Limb (tissue), 2 donors: ENCODE results near the gene PACRG.

Experiments
- DNase-seq, 2 donors: peaks; one replicate each; pipeline ENCODE4 v3.0.0-alpha.2; 2016; ENCODE audit errors: extremely low spot score in 2 of 2

Gene PACRG

GRCh38 chr6:163197839-163198238 lies 470.1 kb downstream of the PACRG start:
- no peak for DNase-seq

DNA sequence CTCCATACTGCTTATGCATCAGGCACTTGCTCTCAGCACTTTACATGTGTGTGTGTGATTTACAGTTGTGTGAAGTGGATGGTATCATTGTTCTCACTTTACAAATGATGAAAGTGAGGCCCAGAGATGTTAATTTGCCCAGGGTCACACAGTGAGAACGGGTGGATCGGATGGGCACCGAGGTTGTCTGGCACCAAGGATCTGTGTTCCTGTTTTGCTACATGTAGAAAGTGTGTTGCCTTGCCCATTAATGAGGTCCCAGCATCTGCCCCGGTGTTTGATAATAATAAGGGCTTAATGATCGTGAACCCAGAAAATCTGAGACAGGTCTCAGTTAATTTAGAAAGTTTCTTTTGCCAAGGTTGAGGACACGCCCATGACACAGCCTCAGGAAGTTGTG lies 470.6 kb downstream of the PACRG start:
- DNase-seq = no peak

GRCh38 chr6:163199371-163199770 lies 471.6 kb downstream of the PACRG start:
- no peak for DNase-seq

DNA sequence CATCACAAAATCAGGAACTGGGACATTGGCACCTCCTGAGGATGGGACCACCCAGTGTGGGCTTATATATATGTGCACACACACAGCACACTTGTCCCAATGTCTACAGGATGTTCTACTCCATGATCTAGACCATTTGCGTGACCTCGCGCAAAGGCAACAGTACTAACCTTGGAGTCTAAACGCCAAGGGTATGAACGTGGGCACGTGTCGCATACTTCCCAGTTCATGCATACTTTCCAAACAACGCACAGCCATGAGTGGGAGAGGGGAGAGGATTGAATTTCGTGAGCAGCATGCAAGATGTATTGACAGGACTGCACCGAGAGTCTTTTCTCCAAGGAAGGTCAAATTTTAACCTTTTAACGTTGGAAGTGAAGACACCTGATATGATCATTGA lies 472.5 kb downstream of the PACRG start:
- DNase-seq = no peak

DNA sequence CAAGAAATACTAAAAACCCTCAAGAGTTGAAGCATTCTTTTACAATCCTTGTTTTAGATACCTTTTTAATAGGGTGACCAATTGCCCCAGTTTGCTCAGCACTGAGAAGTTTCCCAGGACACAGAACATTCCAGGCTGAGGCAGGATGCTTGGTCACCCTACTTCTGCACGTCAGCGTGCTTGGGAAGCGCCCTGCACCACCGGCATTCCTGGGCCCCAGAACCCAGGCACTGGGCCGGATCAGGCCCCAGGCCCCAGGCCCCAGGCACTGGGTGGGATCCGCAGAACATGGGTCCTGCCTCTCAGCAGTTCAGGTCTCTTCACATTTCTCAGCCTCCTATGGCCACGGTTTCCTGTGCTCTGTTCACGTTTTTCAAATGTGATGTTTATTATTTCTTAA lies 472.9 kb downstream of the PACRG start:
- DNase-seq = no peak

DNA sequence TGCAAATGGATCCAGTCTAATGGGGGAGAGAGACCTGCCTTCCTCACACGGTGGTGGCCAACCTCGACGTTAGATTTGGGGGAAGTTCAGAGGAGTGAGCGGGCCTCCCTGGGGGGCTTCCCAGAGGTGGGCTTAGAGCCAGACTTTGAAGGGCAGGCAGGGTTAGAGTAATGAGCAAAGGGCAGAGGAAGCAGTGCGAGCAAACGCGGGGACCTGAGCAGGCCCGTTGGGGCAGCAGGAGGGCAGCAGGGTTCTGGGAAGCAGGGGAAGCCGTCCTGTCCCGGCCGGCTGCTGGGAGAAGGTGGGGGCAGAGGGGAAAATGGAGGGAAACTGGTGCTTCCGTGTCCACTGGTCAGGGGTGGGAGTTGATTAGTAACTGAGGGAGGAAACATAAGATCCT lies 474.1 kb downstream of the PACRG start:
- no peak for DNase-seq

GRCh38 chr6:163206196-163206595 lies 478.4 kb downstream of the PACRG start:
- no peak for DNase-seq

GRCh38 chr6:163207431-163208383 lies 479.9 kb downstream of the PACRG start:
- no peak for DNase-seq

DNA sequence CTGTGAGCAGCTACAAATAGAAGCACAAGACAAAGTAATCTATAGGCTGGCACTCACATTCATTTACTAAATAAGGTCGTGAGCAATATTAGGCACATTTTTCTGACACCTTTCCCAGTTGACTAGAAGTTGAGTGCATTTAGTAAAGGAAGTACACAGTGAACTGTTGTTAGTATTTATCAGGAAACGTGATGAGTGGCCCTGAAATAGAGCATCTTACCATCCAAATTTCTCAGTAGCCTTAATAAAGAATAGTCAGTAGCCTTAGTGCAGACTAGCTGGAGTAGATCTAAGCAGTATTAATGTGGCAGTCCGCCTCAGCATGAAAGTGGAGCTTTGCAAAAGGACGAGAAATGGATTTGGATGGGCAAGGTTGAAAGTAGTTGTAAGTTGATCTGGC lies 481.2 kb downstream of the PACRG start:
- no peak for DNase-seq

- DNase-seq = no peak
Observed at GRCh38 chr6:163212123-163212522, 484.3 kb downstream of the PACRG start.

- DNase-seq = no peak
Observed at GRCh38 chr6:163214259-163214658, 486.5 kb downstream of the PACRG start.

DNA sequence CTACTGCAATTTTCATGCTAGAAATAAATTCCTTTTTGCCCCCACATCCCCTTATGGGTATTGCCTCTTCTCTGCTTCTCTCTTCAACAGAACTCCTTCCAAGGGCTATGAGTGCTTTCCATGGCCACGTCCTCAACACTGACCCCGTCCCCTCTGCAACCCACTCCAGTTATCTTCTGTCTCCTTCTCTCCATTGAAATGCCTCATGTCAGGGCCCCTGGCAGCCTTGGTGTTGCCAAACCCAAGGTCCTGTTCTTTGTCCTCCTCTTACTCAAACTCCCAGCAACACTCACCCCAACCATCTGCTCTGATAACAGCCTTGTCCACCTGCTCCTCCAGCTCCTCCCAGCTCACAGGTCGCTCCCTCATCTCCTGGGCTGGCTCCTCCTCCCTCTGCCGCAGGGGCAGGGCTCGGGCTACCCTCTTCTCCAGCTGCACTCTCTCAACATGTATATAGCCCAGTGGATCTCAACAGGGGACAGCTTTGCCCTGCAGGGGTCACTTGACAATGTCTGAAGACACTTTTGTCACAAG lies 490.7 kb downstream of the PACRG start:
- no peak for DNase-seq

GRCh38 chr6:163226181-163226835 lies 498.5 kb downstream of the PACRG start:
- DNase-seq = no peak

GRCh38 chr6:163226836-163227485 lies 499.2 kb downstream of the PACRG start:
- no peak for DNase-seq

- no peak for DNase-seq
Observed at GRCh38 chr6:163228041-163228440, 500.3 kb downstream of the PACRG start.

DNA sequence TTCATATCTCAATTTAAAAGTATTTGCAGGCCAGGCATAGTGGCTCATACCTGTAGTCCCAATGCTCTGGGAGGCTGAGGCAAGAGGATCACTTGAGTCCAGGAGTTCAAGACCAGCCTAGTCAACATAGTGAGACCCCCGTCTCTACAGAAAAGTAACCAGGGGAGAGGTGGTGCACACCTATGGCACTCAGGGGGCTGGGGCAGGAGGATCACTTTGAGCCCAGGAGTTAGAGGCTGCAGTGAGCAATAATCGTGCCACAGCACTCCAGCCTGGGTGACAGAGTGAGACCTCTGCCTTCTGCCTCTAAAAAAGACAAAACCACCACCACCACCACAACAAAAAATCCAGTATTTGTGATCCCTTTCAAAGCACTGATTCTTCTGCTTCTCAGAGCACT lies 501.3 kb downstream of the PACRG start:
- DNase-seq = no peak

DNA sequence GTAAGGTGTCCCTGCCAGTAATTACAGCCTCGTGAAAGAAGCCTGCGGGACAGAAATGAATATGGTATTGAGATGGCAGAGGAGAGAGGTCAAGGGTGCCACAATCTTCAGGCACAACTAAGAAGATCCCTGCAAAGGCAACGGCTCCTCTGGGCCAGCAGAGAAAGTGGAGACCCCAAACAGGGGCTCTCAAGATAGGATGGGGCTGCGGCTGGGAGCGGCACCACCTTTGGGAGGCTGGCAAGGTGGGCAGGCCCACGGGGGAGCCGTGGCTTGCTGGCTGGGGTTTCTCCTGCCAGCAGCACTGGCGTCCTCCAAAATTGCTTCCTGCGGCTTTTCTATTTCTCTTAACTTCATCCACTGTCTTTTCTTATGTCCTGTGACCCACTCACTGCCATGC lies 503.1 kb downstream of the PACRG start:
- no peak for DNase-seq

DNA sequence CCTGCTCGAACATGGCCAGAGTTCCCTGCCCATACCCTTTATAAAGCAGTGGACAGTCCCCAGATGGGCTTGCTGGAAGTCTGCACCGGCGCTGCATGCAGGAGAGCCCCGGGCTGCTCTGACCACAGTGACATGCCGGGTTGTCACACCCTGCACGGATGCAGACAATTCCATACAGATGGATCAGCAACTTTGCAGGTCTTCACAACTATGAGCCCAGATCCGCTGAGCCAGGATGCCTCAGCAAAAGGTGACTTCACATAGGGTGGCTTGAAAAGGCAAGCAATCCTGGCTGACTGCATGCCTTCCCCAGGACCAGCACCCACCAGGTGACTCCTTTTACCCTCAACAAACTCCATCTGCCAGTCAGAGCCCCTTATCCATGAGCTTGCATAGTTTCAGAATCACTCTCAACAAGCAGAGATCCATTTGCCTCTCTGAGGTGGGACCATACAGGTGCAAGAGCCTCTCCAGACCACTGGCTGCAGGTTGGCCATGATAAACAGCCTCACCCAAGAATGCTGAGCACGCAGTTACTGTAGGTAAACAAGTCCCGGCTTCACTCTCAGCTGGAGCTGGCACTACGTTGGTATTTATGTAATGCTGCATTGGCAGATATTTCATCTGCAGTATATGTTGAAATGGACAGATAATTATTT lies 503.7 kb downstream of the PACRG start:
- no peak for DNase-seq

DNA sequence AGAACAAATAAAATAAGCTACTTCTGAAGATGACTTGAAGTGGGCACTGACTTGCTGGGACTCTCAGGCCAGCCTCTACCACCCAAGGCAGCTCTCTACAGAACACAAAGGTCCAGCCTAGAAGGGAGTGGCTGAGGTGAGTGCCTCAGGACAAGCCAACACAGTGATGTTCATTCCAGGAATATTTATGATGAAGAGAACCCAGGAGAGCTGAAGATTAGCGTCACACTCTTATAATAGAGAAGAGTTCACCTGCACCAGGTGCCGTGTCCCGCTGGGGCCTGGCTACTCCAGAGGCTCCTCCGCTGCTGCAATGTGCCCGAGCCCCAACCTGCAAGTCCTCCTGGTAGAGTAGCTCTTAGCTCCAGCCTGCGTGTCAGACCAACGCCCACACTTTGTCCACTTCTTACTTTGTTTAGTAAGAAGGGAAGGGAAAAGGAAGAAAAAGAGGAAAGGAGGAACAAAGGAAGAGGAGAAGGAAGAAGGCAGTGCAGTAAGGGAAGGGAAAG lies 504.3 kb downstream of the PACRG start:
- no peak for DNase-seq

DNA sequence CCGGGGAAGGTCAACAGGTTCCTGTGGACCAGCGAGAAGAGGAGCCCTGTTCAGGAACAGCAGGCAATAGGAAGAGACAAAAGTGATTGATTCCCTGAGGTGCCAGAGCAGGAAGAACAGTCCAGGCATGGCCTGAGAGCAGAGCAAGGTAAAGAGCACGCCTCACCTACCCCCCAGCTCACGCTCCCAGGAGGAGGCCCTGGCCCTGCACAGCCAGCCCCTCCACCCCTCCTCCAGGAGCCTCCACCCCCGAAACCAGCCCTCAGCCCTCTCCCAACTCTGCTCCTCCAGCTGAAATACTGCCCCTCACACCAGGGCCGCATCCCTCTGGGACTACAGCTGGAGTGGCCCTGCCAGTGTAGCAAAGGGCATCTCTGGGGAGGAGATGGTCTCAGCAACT lies 504.9 kb downstream of the PACRG start:
- DNase-seq = no peak

DNA sequence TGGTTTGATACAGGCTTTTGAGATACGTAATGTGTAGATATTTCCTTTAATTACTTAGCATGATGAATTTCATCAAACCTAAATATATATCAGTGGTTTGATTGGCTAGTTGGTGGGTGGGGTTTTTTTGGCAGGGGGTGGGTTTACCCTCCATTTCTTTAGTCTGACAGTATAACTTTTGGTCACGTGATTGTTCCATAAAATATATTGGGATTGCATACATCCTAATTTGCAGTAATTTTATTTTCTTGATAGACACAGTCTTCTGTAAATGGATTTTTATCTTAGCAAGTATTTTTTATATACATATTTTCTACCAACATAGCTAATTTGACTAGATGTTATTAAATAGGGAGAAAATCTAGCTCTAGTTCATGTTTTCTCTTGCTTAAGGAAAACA lies 509.3 kb downstream of the PACRG start:
- DNase-seq = no peak
